T-helper 9 cell (primary cell): ENCODE results near the gene PEX7.
"Not testable (repeated sequence)": the region's sequence is repeated elsewhere in the genome, so short reads cannot be mapped to it uniquely, and the experiment has no call there.

Source experiments
- DNase-seq: peaks from one replicate; pipeline ENCODE4 v3.0.0-alpha.2; 2020

PEX7 gene

DNA sequence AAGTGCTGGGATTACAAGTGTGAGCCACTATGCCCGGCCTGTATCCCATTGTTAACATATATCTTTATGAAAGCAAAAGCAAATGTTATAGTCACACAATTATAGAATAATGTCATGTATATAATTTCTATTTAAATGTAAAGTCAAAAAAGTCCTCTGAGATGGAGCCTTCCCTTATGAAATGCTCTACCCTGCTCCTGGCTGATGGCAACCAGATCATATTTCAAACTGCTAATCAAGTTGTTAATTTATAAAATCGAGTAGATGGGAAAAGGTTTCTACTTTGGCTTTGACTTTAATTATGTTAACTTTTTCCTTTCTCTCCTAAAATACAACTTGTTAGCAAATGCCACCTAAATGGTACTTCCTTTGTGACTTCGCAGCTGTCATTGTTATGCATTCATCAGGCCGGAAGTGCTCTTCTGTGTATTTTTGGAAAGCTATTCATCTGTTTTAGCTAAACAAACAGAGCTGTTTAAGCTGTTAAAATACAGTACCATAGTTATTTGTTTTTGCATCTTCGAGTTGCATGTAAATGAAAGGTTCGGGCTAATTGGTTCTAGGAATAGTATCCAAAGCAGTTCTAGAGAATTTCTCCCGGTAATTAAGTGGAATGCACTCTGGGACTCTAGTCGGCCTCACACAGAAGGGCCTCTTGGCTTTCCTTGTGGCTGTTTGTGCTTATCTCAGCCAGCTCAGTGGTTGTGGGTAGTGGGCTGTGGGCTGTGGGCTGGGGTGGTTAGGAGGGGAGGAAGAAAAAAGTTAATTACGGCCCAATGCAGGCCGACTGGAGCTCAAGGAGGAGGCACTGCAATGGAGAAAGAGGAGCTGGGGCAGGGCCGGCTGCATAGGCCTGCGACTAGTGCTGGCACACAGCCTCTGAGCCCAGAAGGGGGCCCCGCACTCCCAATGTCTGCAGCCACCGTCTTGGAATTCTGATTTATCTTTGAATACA is 134.5 kb downstream of the PEX7 start:
- DNase-seq: no peak

DNA sequence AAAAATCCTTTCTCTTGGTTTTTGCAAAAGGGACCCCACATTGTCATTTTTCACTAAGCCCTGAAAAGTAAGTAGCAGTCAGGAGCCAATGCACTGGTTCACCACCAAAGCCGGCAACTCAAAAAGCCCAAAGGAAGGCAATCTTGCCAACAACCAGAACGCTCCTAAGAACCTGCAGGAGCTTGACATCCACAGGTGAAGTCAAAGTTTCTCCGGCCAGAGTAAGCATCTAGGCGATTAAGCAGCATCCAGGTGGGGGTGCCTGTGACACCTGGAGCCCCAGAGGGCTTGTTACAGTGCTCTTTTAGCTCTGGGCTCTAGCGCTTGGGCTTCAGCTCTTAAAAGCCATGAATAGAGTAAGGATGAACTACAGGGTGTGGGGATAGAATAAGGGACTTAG is 135.8 kb downstream of the PEX7 start:
- DNase-seq: no peak

DNA sequence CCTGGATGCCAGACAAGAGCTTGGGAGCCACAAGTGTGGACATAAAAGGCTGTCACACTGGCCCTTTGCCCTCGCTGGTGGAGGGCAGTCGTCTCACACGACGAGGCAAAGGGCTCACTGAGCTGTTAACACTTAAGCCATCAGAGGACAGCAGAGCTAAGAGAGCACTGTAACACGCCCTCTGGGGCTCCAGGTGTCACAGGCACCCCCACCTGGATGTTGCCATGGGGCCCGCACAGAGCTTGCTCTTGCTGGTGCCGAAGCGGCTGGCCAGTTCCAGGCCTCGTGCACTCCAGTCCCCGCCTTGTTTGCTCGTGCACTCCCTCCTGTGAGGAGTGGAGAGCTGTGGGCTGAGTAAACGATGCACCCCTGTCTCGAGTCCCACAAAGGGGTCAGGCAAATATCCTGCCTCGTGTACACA is 137.1 kb downstream of the PEX7 start:
- DNase-seq: no peak

DNA sequence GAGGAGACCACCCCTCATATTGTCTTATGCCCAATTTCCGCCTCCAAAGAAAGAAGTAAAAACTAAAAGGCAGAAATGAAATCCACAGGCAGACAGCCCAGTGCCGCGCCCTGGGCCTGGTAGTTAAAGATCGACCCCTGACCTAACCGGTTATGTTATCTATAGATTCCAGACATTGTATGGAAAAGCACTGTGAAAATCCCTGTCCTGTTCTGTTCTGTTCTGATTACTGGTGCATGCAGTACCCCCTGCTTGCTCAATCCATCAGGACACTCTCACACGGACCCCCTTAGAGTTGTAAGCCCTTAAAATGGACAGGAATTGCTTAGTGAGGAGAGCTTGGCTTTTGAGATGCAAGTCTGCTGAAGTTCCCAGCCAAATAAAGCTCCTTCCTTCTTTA is 137.5 kb downstream of the PEX7 start:
- DNase-seq: not testable (repeated sequence)

GRCh38 chr6:136960781-136961180 is 138.4 kb downstream of the PEX7 start:
- DNase-seq: no peak

- no peak for DNase-seq
Measured at GRCh38 chr6:136961848-136962247, 139.5 kb downstream of the PEX7 start.

DNA sequence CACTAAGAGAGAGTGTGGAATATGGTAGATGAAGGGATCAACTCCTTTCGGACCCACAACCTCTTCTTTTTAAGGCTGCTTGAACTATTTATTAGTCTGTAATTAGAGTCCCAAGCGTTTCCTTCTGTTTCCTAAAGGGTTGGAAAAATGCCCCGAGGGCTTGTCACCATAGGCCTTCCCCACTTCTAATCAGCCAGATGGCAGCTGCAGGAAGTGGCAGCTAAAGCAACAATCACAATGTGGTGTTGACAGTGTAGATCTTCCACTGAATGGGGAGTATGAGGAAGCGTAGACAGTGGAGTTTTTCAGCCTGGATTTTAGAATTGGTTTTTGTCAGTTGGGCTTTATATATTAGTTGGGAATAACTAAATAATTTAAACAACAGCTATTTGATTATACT is 140.3 kb downstream of the PEX7 start:
- no peak for DNase-seq

GRCh38 chr6:136963259-136963658 is 140.9 kb downstream of the PEX7 start:
- DNase-seq: no peak
